HepG2 (cell line): Measurements from ENCODE around the gene OR2C1. TPM values are rescaled to one million over a fixed set of nuclear protein-coding genes. Genes with fewer than 3 reads are reported as not detected.

Experiments
- ATAC-seq: fragments of 200-7000 bp; cut with Tn5 transposase; 3 replicates; pipeline ENCODE4 v1.9.1; 2020; ENCODE audit warnings: mild to moderate bottlenecking, moderate library complexity
- BruUV-seq: library from RNA; stranded (reverse); fragments of 400-500 nt; replicated peaks from 2 replicates; lab custom pipeline; 2021; lab: Mats Ljungman, UMichigan
- CTCF ChIA-PET: fragments of 300-600 bp; formaldehyde crosslinking; extraction: SDS; loops from one replicate; lab custom pipeline; 2021; ENCODE audit warnings: low total read pairs, inconsistent platforms, low intra/inter-chr PET ratio; lab: Yijun Ruan, JAX
- POLR2A ChIA-PET: fragments of 350-600 bp; sonication (Branson Sonifier 250); formaldehyde crosslinking; loops from one replicate; lab custom pipeline; 2020; ENCODE audit warnings: antibody characterized with exemption, inconsistent platforms; lab: Yijun Ruan, JAX
- DNase-seq: peaks from one replicate; pipeline ENCODE4 v3.0.0-alpha.2; 2015; ENCODE audit warnings: low spot score
- FAIRE-seq: peaks from 3 replicates; lab custom pipeline; 2011; peaks lifted over from hg19 to GRCh38; lab: Jason Lieb, UNC
- H2AFZ ChIP-seq: one replicate; pipeline ENCODE4 v1.6.1; 2011; ENCODE audit warnings: low read length, inconsistent platforms
- H3K27ac ChIP-seq: fragments of 300-600 bp; 3 replicates; pipeline ENCODE4 v1.8.0; 2011; ENCODE audit warnings: mixed run types, mild to moderate bottlenecking, mixed read lengths, low read length, inconsistent platforms; ENCODE audit not compliant: insufficient read depth; ENCODE audit errors: extremely low read length
- H3K27me3 ChIP-seq, 2 experiments: fragments of 200-600 bp in 1 of 2; 2 replicates in 1 of 2; 3 replicates in 1 of 2; pipeline versions ENCODE4 v1.6.0 to v1.8.0; 2011; ENCODE audit warnings: low read length in 2 of 2, mild to moderate bottlenecking in 2 of 2, moderate library complexity in 2 of 2, inconsistent platforms in 1 of 2; ENCODE audit not compliant: insufficient read depth in 2 of 2, control insufficient read depth in 1 of 2
- H3K36me3 ChIP-seq, 2 experiments: fragments of 200-600 bp in 1 of 2; replicated peaks in 1 of 2; 2 replicates in 1 of 2; 3 replicates in 1 of 2; pipeline versions ENCODE4 v1.5.1 to v1.8.0; 2011; ENCODE audit warnings: low read length in 2 of 2, inconsistent platforms in 1 of 2; ENCODE audit not compliant: insufficient read depth in 2 of 2, control insufficient read depth in 1 of 2
- H3K4me1 ChIP-seq: 2 replicates; pipeline ENCODE4 v1.5.1; 2012; ENCODE audit warnings: low read length, inconsistent platforms; ENCODE audit not compliant: insufficient read depth
- H3K4me2 ChIP-seq: 2 replicates; pipeline ENCODE4 v1.6.0; 2011; ENCODE audit warnings: low read depth, low read length, inconsistent platforms
- H3K4me3 ChIP-seq, 3 experiments: fragments of 200-600 bp in 1 of 3; sonication (generic), shearing (Covaris generic) in 1 of 3; replicated peaks in 1 of 3; 2 replicates each; pipeline ENCODE4 v1.5.1; 2011 to 2016; ENCODE audit warnings: low read length in 3 of 3, inconsistent platforms in 2 of 3, low read depth in 2 of 3, mild to moderate bottlenecking in 2 of 3, control low read depth in 1 of 3, mixed read lengths in 1 of 3; ENCODE audit not compliant: insufficient read depth in 1 of 3
- H3K79me2 ChIP-seq: one replicate; pipeline ENCODE4 v1.6.1; 2011; ENCODE audit warnings: low read length, inconsistent platforms; ENCODE audit not compliant: insufficient read depth
- H3K9ac ChIP-seq: 2 replicates; pipeline ENCODE4 v1.6.0; 2011; ENCODE audit warnings: mild to moderate bottlenecking, low read depth, low read length, inconsistent platforms; ENCODE audit not compliant: insufficient read depth
- H3K9me3 ChIP-seq: 2 replicates; pipeline ENCODE4 v1.5.1; 2012; ENCODE audit warnings: mild to moderate bottlenecking, low read length
- H4K20me1 ChIP-seq: 2 replicates; pipeline ENCODE4 v1.6.0; 2011; ENCODE audit warnings: inconsistent platforms, mild to moderate bottlenecking, low read length, moderate library complexity; ENCODE audit not compliant: insufficient read depth
- ATM ChIP-seq: fragments of 450-650 bp; IDR thresholded peaks from 2 replicates; pipeline ENCODE4 v1.7.1; 2017; ENCODE audit warnings: mild to moderate bottlenecking, borderline replicate concordance
- DR1 ChIP-seq: sonication (generic); formaldehyde crosslinking; IDR thresholded peaks from 2 replicates; pipeline ENCODE4 v1.8.0; 2021; ENCODE audit warnings: mild to moderate bottlenecking, missing genetic modification reagents, inconsistent platforms
- PAF1 ChIP-seq: IDR thresholded peaks from 2 replicates; pipeline ENCODE4 v1.6.1; 2016; ENCODE audit warnings: missing genetic modification reagents, missing compliant biosample characterization
- RELA ChIP-seq: sonication (generic); formaldehyde crosslinking; IDR thresholded peaks from 2 replicates; pipeline ENCODE4 v1.4.0; 2020; ENCODE audit warnings: missing genetic modification reagents
- SMARCC2 ChIP-seq: fragments of 450-650 bp; IDR thresholded peaks from 2 replicates; pipeline ENCODE4 v1.6.1; 2017; ENCODE audit warnings: antibody characterized with exemption, mild to moderate bottlenecking
- ZNF12 ChIP-seq: sonication (generic); formaldehyde crosslinking; IDR thresholded peaks from 2 replicates; pipeline ENCODE4 v1.5.0; 2020; ENCODE audit warnings: missing genetic modification reagents
- ZNF557 ChIP-seq: sonication (generic); formaldehyde crosslinking; IDR thresholded peaks from 2 replicates; pipeline ENCODE4 v1.4.0; 2020; ENCODE audit warnings: missing genetic modification reagents
- ZNF670 ChIP-seq: sonication (generic); formaldehyde crosslinking; IDR thresholded peaks from 2 replicates; pipeline ENCODE4 v1.8.0; 2022; ENCODE audit warnings: mild to moderate bottlenecking, missing genetic modification reagents, borderline replicate concordance
- WGBS: methylation state at CpG from one replicate; pipeline ENCODE4 v1.1.6; 2017; ENCODE audit warnings: low lambda C conversion rate; 5-methylcytosine and 5-hydroxymethylcytosine counted together
- in situ Hi-C: cut with HindIII; loops from 2 replicates; pipeline ENCODE4 v1.10.0; 2017; ENCODE audit warnings: low pct_unique_long_range_greater_than_20kb; ENCODE audit not compliant: extremely low pct_ligation_motif_present
- intact Hi-C: fragments of 100-400 bp; cut with micrococcal nuclease; formaldehyde crosslinking; loops from one replicate; pipeline ENCODE4 v1.10.0; 2022; ENCODE audit not compliant: unreplicated experiment
- polyA plus RNA-seq, 8 experiments: library from polyadenylated mRNA; depleted of rRNA in 3 of 8; stranded (reverse) in 7 of 8; unstranded in 1 of 8; fragments of >200 nt; fragmentation: Illumina TruSeq in 4 of 8; extraction: Trizol in 4 of 8; gene quantifications; 2 replicates each; pipeline versions ENCODE4 v1.2.1 to v1.2.3, GENCODE V29; 2011 to 2016; ENCODE audit warnings: low read depth in 4 of 8, missing spikeins in 1 of 8, mixed read lengths in 1 of 8; ENCODE audit not compliant: insufficient read depth in 1 of 8
- total RNA-seq, 5 experiments: library from RNA; depleted of rRNA; stranded (reverse); fragments of >200 nt; fragmentation: Illumina TruSeq; extraction: Trizol; gene quantifications; 2 replicates each; pipeline ENCODE4 v1.2.3, GENCODE V29; 2016; ENCODE audit warnings: low read depth in 1 of 5
- TF ChIP-seq, protein P1 (sequence below): sonication (generic); formaldehyde crosslinking; IDR thresholded peaks from 2 replicates; pipeline ENCODE4 v1.5.0; 2020; ENCODE audit warnings: missing genetic modification reagents
- TF ChIP-seq, protein P2 (sequence below): fragments of 450-650 bp; IDR thresholded peaks from 2 replicates; pipeline ENCODE4 v1.6.1; 2016
- TF ChIP-seq, protein P3 (sequence below): IDR thresholded peaks from 2 replicates; pipeline ENCODE4 v1.6.1; 2016; ENCODE audit warnings: control low read depth

The OR2C1 gene
- total and polyA plus RNA-seq, 2 of the 13 experiments (the other 11 are each of a cell fraction or from before 2014, with no cell fraction given), result not detected

DNA sequence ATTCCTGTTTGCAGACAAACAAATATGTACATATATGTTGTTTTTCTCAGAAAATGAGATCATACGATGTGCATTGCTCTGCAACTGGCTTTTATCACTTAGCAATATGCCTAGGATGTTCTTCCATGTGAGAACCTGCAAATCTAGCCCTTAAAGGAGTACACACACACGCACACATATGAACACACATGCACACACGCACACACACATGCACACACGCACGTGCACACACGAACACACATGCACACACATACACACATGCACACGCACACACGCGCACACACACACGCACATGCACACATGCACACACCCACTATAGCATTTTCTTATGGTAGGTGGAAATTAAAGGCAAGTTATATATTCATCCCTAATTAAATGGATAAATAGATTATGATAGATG is 8.1 kb upstream of the OR2C1 start:
- TF ChIP-seq ZNF12 (CRISPR knock-in tag) (no peak), RELA (no peak), ZNF557 (no peak)
- TF ChIP-seq, protein P1, sequence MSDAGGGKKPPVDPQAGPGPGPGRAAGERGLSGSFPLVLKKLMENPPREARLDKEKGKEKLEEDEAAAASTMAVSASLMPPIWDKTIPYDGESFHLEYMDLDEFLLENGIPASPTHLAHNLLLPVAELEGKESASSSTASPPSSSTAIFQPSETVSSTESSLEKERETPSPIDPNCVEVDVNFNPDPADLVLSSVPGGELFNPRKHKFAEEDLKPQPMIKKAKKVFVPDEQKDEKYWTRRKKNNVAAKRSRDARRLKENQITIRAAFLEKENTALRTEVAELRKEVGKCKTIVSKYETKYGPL (CRISPR knock-in tag), result no peak
- TF ChIP-seq, protein P2, sequence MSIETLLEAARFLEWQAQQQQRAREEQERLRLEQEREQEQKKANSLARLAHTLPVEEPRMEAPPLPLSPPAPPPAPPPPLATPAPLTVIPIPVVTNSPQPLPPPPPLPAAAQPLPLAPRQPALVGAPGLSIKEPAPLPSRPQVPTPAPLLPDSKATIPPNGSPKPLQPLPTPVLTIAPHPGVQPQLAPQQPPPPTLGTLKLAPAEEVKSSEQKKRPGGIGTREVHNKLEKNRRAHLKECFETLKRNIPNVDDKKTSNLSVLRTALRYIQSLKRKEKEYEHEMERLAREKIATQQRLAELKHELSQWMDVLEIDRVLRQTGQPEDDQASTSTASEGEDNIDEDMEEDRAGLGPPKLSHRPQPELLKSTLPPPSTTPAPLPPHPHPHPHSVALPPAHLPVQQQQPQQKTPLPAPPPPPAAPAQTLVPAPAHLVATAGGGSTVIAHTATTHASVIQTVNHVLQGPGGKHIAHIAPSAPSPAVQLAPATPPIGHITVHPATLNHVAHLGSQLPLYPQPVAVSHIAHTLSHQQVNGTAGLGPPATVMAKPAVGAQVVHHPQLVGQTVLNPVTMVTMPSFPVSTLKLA, result peak; percentile 91
- TF ChIP-seq, all 625 proteins: peak for 1
- H2AFZ ChIP-seq, result no peak overlapping the region

DNA sequence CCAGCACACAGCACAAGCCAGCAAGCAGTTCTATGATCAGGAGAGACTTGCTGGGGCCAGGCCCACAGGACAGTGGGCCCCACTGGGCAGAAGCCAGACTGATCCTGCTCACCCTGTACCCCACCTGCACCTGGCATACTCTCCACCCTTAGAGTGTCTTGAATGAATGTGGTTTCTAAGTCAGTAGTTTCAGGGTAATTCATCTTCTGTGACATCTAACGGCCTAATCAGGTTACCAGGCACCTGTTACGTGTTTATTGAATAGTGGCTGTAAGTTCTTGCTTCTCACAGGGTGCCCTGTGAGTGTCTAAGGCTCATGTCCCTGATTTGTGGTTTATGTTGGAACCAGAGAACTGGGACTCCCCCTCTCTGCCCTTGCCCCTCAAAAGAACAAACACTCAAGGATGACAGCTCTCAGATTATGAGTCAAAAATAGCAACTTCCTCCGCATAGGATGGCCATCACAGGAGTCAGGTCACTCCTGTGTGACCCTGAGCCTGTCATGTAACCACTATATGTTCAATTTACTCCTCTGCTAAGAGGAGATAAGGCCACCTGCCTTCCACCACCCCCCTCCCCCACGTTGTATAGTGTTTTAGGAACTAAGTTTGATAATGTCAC is 7.0 kb upstream of the OR2C1 start:
- ChIA-PET POLR2A (no interaction called here), CTCF (no interaction called here)
- Histone ChIP-seq H3K79me2 (no peaks in the 10 kb centered on the region), H3K9me3 (no peaks in the 10 kb centered on the region), H3K36me3 (no peaks in the 10 kb centered on the region), H3K27me3 (peaks cover 0 to 8% of the 10 kb centered on the region in 2 experiments; a peak in 2 of 5 replicates)
- 0% methylated on average over 3 of the region's 4 CpGs for WGBS
- BruUV-seq, result no TSS peak
- no peak for DNase-seq
- TF ChIP-seq DR1 (CRISPR knock-in tag) (no peak), PAF1 (CRISPR knock-in tag) (no peak), SMARCC2 (no peak), ATM (no peak), ZNF670 (CRISPR knock-in tag) (no peak)
- TF ChIP-seq, protein P3, sequence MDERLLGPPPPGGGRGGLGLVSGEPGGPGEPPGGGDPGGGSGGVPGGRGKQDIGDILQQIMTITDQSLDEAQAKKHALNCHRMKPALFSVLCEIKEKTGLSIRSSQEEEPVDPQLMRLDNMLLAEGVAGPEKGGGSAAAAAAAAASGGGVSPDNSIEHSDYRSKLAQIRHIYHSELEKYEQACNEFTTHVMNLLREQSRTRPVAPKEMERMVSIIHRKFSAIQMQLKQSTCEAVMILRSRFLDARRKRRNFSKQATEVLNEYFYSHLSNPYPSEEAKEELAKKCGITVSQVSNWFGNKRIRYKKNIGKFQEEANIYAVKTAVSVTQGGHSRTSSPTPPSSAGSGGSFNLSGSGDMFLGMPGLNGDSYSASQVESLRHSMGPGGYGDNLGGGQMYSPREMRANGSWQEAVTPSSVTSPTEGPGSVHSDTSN, result no peak
- TF ChIP-seq, all 625 proteins: peak for 0
- Histone ChIP-seq H3K4me2 (no peak overlapping the region), H2AFZ (no peak overlapping the region), H3K9ac (no peak overlapping the region), H3K27ac (no peak overlapping the region), H3K4me3 (no peak overlapping the region), H4K20me1 (no peaks in the 10 kb centered on the region), H3K4me1 (no peaks in the 10 kb centered on the region)
- no peak for ATAC-seq
- intact Hi-C loops, result no loop called here
- in situ Hi-C loops, result no loop called here
- FAIRE-seq, result no peak

More for the DNA sequence above, 8.1 kb upstream of the OR2C1 start:
- H3K4me2 ChIP-seq, result no peak overlapping the region
- no peaks in the 10 kb centered on the region for H3K36me3 ChIP-seq
- H3K9ac ChIP-seq, result no peak overlapping the region
- no peak overlapping the region for H3K4me3 ChIP-seq
- no peak for DNase-seq
- no TSS peak for BruUV-seq
- no peak for FAIRE-seq
- H3K9me3 ChIP-seq, result no peaks in the 10 kb centered on the region
- peaks cover 0 to 8% of the 10 kb centered on the region in 2 experiments; a peak in 2 of 5 replicates for H3K27me3 ChIP-seq
- in situ Hi-C loops (no loop called here), intact Hi-C loops (no loop called here)
- ATAC-seq, result no peak
- no peaks in the 10 kb centered on the region for H3K4me1 ChIP-seq
- ChIA-PET POLR2A (no interaction called here), CTCF (no interaction called here)
- no peaks in the 10 kb centered on the region for H4K20me1 ChIP-seq
- no peak overlapping the region for H3K27ac ChIP-seq
- 12% methylated on average over 10 of the region's 10 CpGs for WGBS
- H3K79me2 ChIP-seq, result no peaks in the 10 kb centered on the region
